Heart left ventricle (tissue), 16 donors: ENCODE measurements around the gene RAB41. TPM values are rescaled to one million over a fixed set of nuclear protein-coding genes. Genes with fewer than 3 reads are reported as not detected.

Source experiments
- ATAC-seq, 4 donors: fragments of 200-7000 bp; cut with Tn5 transposase; one replicate each; pipeline ENCODE4 v1.9.1; 2020 to 2022; ENCODE audit warnings: moderate library complexity in 4 of 4, mild to moderate bottlenecking in 3 of 4, moderate number of reproducible peaks in 1 of 4
- DNase-seq, 5 donors: peaks; one replicate each; pipeline ENCODE4 v3.0.0-alpha.2; 2020
- H3K27ac ChIP-seq, 12 donors: fragments of 200-600 bp; sonication (generic) in 4 of 12; one replicate each; pipeline versions ENCODE4 v1.5.0 to v1.8.0; 2016 to 2022; ENCODE audit warnings: mild to moderate bottlenecking in 2 of 12
- H3K27me3 ChIP-seq, 9 donors: fragments of 200-600 bp; sonication (generic) in 2 of 9; one replicate each; pipeline versions ENCODE4 v1.5.1 to v1.8.0; 2016 to 2022; ENCODE audit warnings: mild to moderate bottlenecking in 3 of 9
- H3K36me3 ChIP-seq, 9 donors: fragments of 200-600 bp; sonication (generic) in 2 of 9; one replicate each; pipeline versions ENCODE4 v1.5.0 to v1.8.0; 2018 to 2022; ENCODE audit warnings: mild to moderate bottlenecking in 2 of 9
- H3K4me1 ChIP-seq, 12 donors: fragments of 200-600 bp; sonication (generic) in 4 of 12; one replicate each; pipeline versions ENCODE4 v1.5.0 to v1.8.0; 2016 to 2022; ENCODE audit warnings: mild to moderate bottlenecking in 3 of 12
- H3K4me3 ChIP-seq, 12 donors: fragments of 200-600 bp; sonication (generic) in 4 of 12; one replicate each; pipeline versions ENCODE4 v1.5.0 to v1.8.0; 2017 to 2022; ENCODE audit warnings: mild to moderate bottlenecking in 9 of 12, moderate library complexity in 4 of 12
- H3K9me3 ChIP-seq, 12 donors: fragments of 200-600 bp; sonication (generic) in 4 of 12; one replicate each; pipeline versions ENCODE4 v1.5.0 to v1.8.0; 2016 to 2022; ENCODE audit warnings: mild to moderate bottlenecking in 1 of 12
- POLR2A ChIP-seq, 2 donors: fragments of 450-650 bp; IDR thresholded peaks; one replicate each; pipeline ENCODE4 v1.6.1; 2017; ENCODE audit warnings: antibody characterized with exemption in 2 of 2, mild to moderate bottlenecking in 2 of 2, moderate library complexity in 2 of 2
- WGBS, 4 donors: extraction: QIAGEN DNeasy Blood & Tissue Kit in 2 of 4; methylation state at CpG; one replicate each; pipeline versions ENCODE4 v1.1.5 to v1.1.7; 2013 to 2018; 5-methylcytosine and 5-hydroxymethylcytosine counted together
- intact Hi-C, 10 donors: fragments of 100-400 bp; cut with DNase I; formaldehyde crosslinking; loops; one replicate each; pipeline versions ENCODE4 v1.11.1 to v1.14.2; 2022
- polyA plus RNA-seq, 2 donors: library from polyadenylated mRNA; stranded (reverse); fragments of 200-250 nt; gene quantifications; one replicate each; pipeline ENCODE4 v1.2.3, GENCODE V29; 2013
- total RNA-seq, 9 donors: library from RNA; depleted of rRNA in 2 of 9; stranded (reverse); fragments of >200 nt in 2 of 9; fragmentation: NEBNext Ultra II Directional in 3 of 9; extraction: Animal tissue kit (Norgen Biotek cat#: 25700) in 3 of 9; gene quantifications; one replicate each; pipeline versions ENCODE4 v1.1.0 to v1.2.4, GENCODE V29; 2016 to 2023
- TF ChIP-seq, protein P1 (sequence below), 12 donors: fragments of 200-600 bp; sonication (generic) in 4 of 12; IDR thresholded peaks; one replicate each; pipeline versions ENCODE4 v1.5.0 to v1.8.0; 2018 to 2022; ENCODE audit warnings: antibody characterized with exemption in 12 of 12, mild to moderate bottlenecking in 5 of 12
- donor health status: ischemic (EF 13 %, LVEDD 7.1; RV severe dilation, severe dysfunction).
- donor health status: healthy with polysubstance abuse.
- donor health status: DM: no; HTN: yes; CAD: no.
- donor health status: DM: no; HTN: no; CAD: no.
- donor health status: ischemic (EF 25% LVEDD 6.9; RV normal size, moderate dysfunction).
- donor health status: ischemic (EF 25% LVEDD 5.7; RV mildly dilated, moderate dysfunction).
- donor health status: healthy.
- donor health status: DM: yes; HTN: yes; CAD: no.
- donor health status: ischemic (EF 35%, LVEDD 5.7; RV mildly dilated, moderate dysfunction).
- donor health status: nonischemic (EF 11% LVEDD 7.7; RV severe dilation, severe dysfunction).
- donor health status: DM: yes; HTN: yes; CAD: no.
- donor health status: PGD.
- donor health status: ischemic (EF 29% LVEDD 5.4; RV normal size, mild dysfunction).
- donor health status: nonischemic (EF 23%, LVEDD 6.1; RV moderate dilation, normal function).

RAB41 gene
- total and polyA plus RNA-seq, 11 donors = not detected

DNA sequence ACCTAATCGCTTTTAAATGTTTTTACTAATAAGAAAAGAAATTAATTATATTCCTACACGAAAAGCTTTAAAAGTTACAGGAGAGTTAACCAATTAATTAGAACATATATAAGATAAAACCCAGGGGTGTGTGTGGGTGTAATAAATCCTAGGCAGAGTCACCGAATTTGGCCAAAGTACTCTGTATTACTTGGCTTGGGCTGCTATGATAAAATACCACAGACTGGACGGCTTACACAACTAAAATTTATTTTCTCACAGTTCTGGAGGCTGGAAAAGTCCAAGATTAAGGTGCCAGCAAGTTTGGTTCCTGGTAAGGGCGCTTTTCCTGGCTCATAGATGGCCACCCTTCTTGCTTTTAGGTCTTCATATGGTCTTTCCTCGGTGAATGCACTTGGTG is 37.1 kb upstream of the RAB41 start:
- WGBS, 4 donors = 67 to 90% (median 76%) methylated on average over 6 of the region's 6 CpGs
- peaks cover 0 to 12% (median 0%) of the 10 kb centered on the region in 9 donors for H3K27me3 ChIP-seq
- H3K36me3 ChIP-seq = no peaks in the 10 kb centered on the region

GRCh38 chrX:70247252-70247651 is 34.7 kb upstream of the RAB41 start:
- 79 to 100% (median 97%) methylated on average over 2 of the region's 2 CpGs for WGBS, 4 donors
- peaks cover 0 to 18% (median 0%) of the 10 kb centered on the region in 9 donors for H3K27me3 ChIP-seq
- intact Hi-C loops = no loop called here
- no peaks in the 10 kb centered on the region for H3K9me3 ChIP-seq
- DNase-seq (no peak), ATAC-seq (no peak)
- H3K36me3 ChIP-seq = no peaks in the 10 kb centered on the region
- H3K4me1 ChIP-seq = no peaks in the 10 kb centered on the region
- no peak overlapping the region for H3K4me3 ChIP-seq
- H3K27ac ChIP-seq = no peak overlapping the region
- TF ChIP-seq POLR2A (IDR thresholded peaks at IDR 0.05) = no peak
- TF ChIP-seq, protein P1, sequence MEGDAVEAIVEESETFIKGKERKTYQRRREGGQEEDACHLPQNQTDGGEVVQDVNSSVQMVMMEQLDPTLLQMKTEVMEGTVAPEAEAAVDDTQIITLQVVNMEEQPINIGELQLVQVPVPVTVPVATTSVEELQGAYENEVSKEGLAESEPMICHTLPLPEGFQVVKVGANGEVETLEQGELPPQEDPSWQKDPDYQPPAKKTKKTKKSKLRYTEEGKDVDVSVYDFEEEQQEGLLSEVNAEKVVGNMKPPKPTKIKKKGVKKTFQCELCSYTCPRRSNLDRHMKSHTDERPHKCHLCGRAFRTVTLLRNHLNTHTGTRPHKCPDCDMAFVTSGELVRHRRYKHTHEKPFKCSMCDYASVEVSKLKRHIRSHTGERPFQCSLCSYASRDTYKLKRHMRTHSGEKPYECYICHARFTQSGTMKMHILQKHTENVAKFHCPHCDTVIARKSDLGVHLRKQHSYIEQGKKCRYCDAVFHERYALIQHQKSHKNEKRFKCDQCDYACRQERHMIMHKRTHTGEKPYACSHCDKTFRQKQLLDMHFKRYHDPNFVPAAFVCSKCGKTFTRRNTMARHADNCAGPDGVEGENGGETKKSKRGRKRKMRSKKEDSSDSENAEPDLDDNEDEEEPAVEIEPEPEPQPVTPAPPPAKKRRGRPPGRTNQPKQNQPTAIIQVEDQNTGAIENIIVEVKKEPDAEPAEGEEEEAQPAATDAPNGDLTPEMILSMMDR (IDR thresholded peaks at IDR 0.05) = no peak

More for the DNA sequence above, 37.1 kb upstream of the RAB41 start:
- Histone ChIP-seq H3K9me3 (no peaks in the 10 kb centered on the region), H3K27ac (no peak overlapping the region), H3K4me1 (no peaks in the 10 kb centered on the region), H3K4me3 (no peak overlapping the region)
- TF ChIP-seq, protein P1 (IDR thresholded peaks at IDR 0.05) = no peak
- no peak for TF ChIP-seq POLR2A (IDR thresholded peaks at IDR 0.05)
- intact Hi-C loops = no loop called here
- DNase-seq (no peak), ATAC-seq (no peak)

GRCh38 chrX:70252491-70252890 is 29.5 kb upstream of the RAB41 start:
- no peaks in the 10 kb centered on the region for H3K36me3 ChIP-seq
- no peaks in the 10 kb centered on the region for H3K9me3 ChIP-seq
- TF ChIP-seq, protein P1 (IDR thresholded peaks at IDR 0.05) = no peak
- TF ChIP-seq POLR2A (IDR thresholded peaks at IDR 0.05) = no peak
- no peak for DNase-seq
- peaks cover 0 to 6% (median 0%) of the 10 kb centered on the region in 9 donors for H3K27me3 ChIP-seq
- 42 to 56% (median 44%) methylated on average over 2 of the region's 2 CpGs for WGBS, 4 donors
- intact Hi-C loops = no loop called here
- ATAC-seq = no peak
- peak overlapping the region in 1 of 12 donors; percentile 40 for H3K27ac ChIP-seq
- H3K4me3 ChIP-seq = no peak overlapping the region
- no peaks in the 10 kb centered on the region for H3K4me1 ChIP-seq

- ATAC-seq (no peak), DNase-seq (no peak)
- Histone ChIP-seq H3K27ac (peak overlapping the region in 1 of 12 donors; percentile 40), H3K4me3 (no peak overlapping the region), H3K4me1 (no peaks in the 10 kb centered on the region), H3K9me3 (no peaks in the 10 kb centered on the region), H3K36me3 (no peaks in the 10 kb centered on the region), H3K27me3 (peaks cover 0 to 6% (median 0%) of the 10 kb centered on the region in 9 donors)
- 75 to 91% (median 80%) methylated on average over 3 of the region's 3 CpGs for WGBS, 4 donors
- no peak for TF ChIP-seq POLR2A (IDR thresholded peaks at IDR 0.05)
- TF ChIP-seq, protein P1 (IDR thresholded peaks at IDR 0.05) = no peak
- intact Hi-C loops = no loop called here
Observed at GRCh38 chrX:70253377-70254062, 28.5 kb upstream of the RAB41 start.
